ENCODE results near the gene PKHD1. TPM values are rescaled to one million over a fixed set of nuclear protein-coding genes. Genes with fewer than 3 reads are reported as not detected.
"Not testable (repeated sequence)": the region's sequence is repeated elsewhere in the genome, so short reads cannot be mapped to it uniquely, and the experiment has no call there.

PKHD1 gene
- total and polyA plus RNA-seq, 4 experiments from 2014 or later, result not detected

DNA sequence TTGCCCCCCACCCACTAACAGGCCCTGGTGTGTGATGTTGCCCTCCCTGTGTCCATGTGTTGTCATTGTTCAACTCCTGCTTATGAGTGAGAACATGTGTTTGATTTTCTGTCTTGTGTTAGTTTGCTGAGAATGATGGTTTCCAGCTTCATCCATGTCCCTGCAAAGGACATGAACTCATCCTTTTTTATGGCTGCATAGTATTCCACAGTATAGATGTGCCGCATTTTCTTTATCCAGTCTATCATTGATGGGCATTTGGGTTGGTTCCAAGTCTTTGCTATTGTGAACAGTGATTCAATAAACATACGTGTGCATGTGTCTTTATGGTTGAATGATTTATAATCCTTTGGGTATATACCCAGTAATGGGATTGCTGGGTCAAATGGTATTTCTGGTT lies 169.1 kb downstream of the PKHD1 start:
- intact Hi-C loops (cut with micrococcal nuclease); H3K27ac Mint-ChIP-seq; H3K36me3 ChIP-seq (ENCODE audit: insufficient read depth, low read length); H3K4me1 Mint-ChIP-seq; H3K27me3 Mint-ChIP-seq; H3K27ac ChIP-seq (ENCODE audit: low read depth, low read length); H3K27me3 ChIP-seq (ENCODE audit: insufficient read depth, low read length); H3K36me3 Mint-ChIP-seq; POLR2A ChIA-PET (ENCODE audit: partially characterized antibody); H3K4me3 ChIP-seq (ENCODE audit: low read length in 2 of 2); DNase-seq; H3K4me1 ChIP-seq (ENCODE audit: insufficient read depth, low read length); H3K9me3 ChIP-seq (ENCODE audit: control insufficient read depth in 1 of 2, low read length in 2 of 2); H3K4me3 Mint-ChIP-seq; CTCF ChIA-PET (ENCODE audit: partially characterized antibody): not testable (repeated sequence)
- H3K9me3 Mint-ChIP-seq, result peaks cover 0 to 37% (median 13%) of the 10 kb centered on the region in 8 donors

- Mint-ChIP-seq H3K27ac (no peak overlapping the region), H3K4me3 (no peak overlapping the region), H3K27me3 (peaks cover 2 to 5% of the 10 kb centered on the region in 2 donors), H3K9me3 (peaks cover 0 to 22% (median 4%) of the 10 kb centered on the region in 8 donors), H3K4me1 (no peaks in the 10 kb centered on the region), H3K36me3 (no peaks in the 10 kb centered on the region)
- no peak overlapping the region for H3K27ac ChIP-seq (ENCODE audit: low read depth, low read length)
- CTCF ChIA-PET (ENCODE audit: partially characterized antibody), result no interaction called here
- no peaks in the 10 kb centered on the region for H3K4me1 ChIP-seq (ENCODE audit: insufficient read depth, low read length)
- H3K4me3 ChIP-seq (ENCODE audit: low read length in 2 of 2), result no peak overlapping the region
- no peaks in the 10 kb centered on the region for H3K36me3 ChIP-seq (ENCODE audit: insufficient read depth, low read length)
- H3K27me3 ChIP-seq (ENCODE audit: insufficient read depth, low read length), result no peaks in the 10 kb centered on the region
- no peaks in the 10 kb centered on the region for H3K9me3 ChIP-seq (ENCODE audit: control insufficient read depth in 1 of 2, low read length in 2 of 2)
- intact Hi-C loops (cut with micrococcal nuclease), result no loop called here
- POLR2A ChIA-PET (ENCODE audit: partially characterized antibody), result no interaction called here
- DNase-seq, result no peak
Measured at GRCh38 chr6:51915098-51915497, 172.3 kb downstream of the PKHD1 start.

DNA sequence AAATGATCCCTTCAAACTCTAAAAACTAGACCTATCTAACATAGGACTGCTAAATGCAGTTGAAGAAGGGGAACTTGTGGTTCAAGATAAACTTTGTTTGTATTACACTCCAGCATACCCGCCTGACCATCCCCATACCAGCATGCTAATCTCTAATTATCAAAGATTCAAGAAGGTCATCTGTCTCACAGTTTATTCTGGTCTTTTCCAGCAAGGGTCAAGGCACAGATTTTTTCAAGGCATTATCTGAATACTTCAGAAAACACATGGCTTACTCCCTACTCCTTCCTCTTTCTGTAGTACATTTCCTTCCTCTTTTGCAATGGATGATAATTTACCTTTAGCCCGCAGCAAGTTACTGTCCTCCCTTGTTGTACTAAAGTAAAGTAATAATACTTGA lies 174.1 kb downstream of the PKHD1 start:
- no peak for DNase-seq
- ChIA-PET POLR2A (ENCODE audit: partially characterized antibody) (no interaction called here), CTCF (ENCODE audit: partially characterized antibody) (no interaction called here)
- no peak overlapping the region for H3K27ac ChIP-seq (ENCODE audit: low read depth, low read length)
- H3K36me3 Mint-ChIP-seq, result no peaks in the 10 kb centered on the region
- H3K27me3 ChIP-seq (ENCODE audit: insufficient read depth, low read length), result no peaks in the 10 kb centered on the region
- intact Hi-C loops (cut with micrococcal nuclease), result no loop called here
- H3K4me3 ChIP-seq (ENCODE audit: low read length in 2 of 2), result no peak overlapping the region
- peaks cover 0 to 5% (median 1%) of the 10 kb centered on the region in 8 donors for H3K9me3 Mint-ChIP-seq
- no peaks in the 10 kb centered on the region for H3K9me3 ChIP-seq (ENCODE audit: control insufficient read depth in 1 of 2, low read length in 2 of 2)
- no peaks in the 10 kb centered on the region for H3K36me3 ChIP-seq (ENCODE audit: insufficient read depth, low read length)
- H3K27me3 Mint-ChIP-seq, result peaks cover 2 to 6% of the 10 kb centered on the region in 2 donors
- H3K4me3 Mint-ChIP-seq, result no peak overlapping the region
- H3K27ac Mint-ChIP-seq, result no peak overlapping the region
- no peaks in the 10 kb centered on the region for H3K4me1 ChIP-seq (ENCODE audit: insufficient read depth, low read length)
- no peaks in the 10 kb centered on the region for H3K4me1 Mint-ChIP-seq

DNA sequence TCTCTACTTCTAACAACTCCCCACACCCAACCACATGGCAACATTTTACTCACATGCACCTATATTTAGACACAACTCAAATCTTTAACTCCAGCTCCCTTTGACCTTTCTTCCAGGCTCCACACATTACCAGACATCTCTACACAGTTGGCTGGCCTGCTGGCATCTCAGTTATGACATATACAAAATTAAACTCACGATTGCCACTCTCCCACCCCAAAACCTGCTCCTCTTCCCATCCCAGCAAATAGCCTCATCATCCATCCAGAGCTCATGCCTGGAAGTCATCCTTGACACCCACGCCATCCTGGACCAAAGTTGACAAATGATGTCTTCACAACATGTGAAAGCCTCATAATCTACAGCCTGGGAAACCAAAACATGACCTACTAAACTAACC lies 176.6 kb downstream of the PKHD1 start:
- CTCF ChIA-PET (ENCODE audit: partially characterized antibody), result no interaction called here
- no peaks in the 10 kb centered on the region for H3K27me3 ChIP-seq (ENCODE audit: insufficient read depth, low read length)
- H3K4me1 ChIP-seq (ENCODE audit: insufficient read depth, low read length), result no peaks in the 10 kb centered on the region
- no peaks in the 10 kb centered on the region for H3K36me3 ChIP-seq (ENCODE audit: insufficient read depth, low read length)
- Mint-ChIP-seq H3K27ac (no peak overlapping the region), H3K9me3 (peaks cover 0 to 2% (median 0%) of the 10 kb centered on the region in 8 donors), H3K36me3 (no peaks in the 10 kb centered on the region), H3K4me3 (no peak overlapping the region), H3K4me1 (no peaks in the 10 kb centered on the region), H3K27me3 (peaks cover 2 to 6% of the 10 kb centered on the region in 2 donors)
- intact Hi-C loops (cut with micrococcal nuclease), result no loop called here
- no peaks in the 10 kb centered on the region for H3K9me3 ChIP-seq (ENCODE audit: control insufficient read depth in 1 of 2, low read length in 2 of 2)
- H3K27ac ChIP-seq (ENCODE audit: low read depth, low read length), result no peak overlapping the region
- POLR2A ChIA-PET (ENCODE audit: partially characterized antibody), result no interaction called here
- no peak for DNase-seq
- no peak overlapping the region for H3K4me3 ChIP-seq (ENCODE audit: low read length in 2 of 2)

DNA sequence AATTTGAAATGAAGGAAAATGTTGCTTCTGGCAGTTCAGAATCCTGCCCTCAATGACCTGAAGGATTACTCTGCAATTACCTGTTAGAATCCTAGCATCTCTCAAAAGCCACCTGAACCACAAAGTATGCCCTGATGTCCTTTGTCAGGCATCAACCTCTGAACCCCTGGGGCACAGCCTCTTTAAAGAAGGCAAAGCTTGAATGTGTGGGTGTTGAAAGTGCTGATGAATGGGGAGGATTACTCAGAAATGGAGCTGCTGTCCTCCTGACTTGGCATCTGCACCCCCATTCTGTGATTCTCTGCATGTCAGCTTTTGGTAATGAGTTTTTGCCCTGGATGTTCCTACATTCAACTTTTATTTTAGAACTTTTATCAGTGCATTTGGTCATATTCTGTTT lies 179.2 kb downstream of the PKHD1 start:
- CTCF ChIA-PET (ENCODE audit: partially characterized antibody), result no interaction called here
- H3K4me1 ChIP-seq (ENCODE audit: insufficient read depth, low read length), result no peaks in the 10 kb centered on the region
- no peaks in the 10 kb centered on the region for H3K36me3 Mint-ChIP-seq
- H3K27ac Mint-ChIP-seq, result no peak overlapping the region
- peaks cover 2 to 5% of the 10 kb centered on the region in 2 donors for H3K27me3 Mint-ChIP-seq
- H3K27ac ChIP-seq (ENCODE audit: low read depth, low read length), result no peak overlapping the region
- intact Hi-C loops (cut with micrococcal nuclease), result no loop called here
- peaks cover 0 to 2% (median 0%) of the 10 kb centered on the region in 8 donors for H3K9me3 Mint-ChIP-seq
- no peak overlapping the region for H3K4me3 Mint-ChIP-seq
- POLR2A ChIA-PET (ENCODE audit: partially characterized antibody), result no interaction called here
- no peaks in the 10 kb centered on the region for H3K4me1 Mint-ChIP-seq
- H3K9me3 ChIP-seq (ENCODE audit: control insufficient read depth in 1 of 2, low read length in 2 of 2), result no peaks in the 10 kb centered on the region
- no peaks in the 10 kb centered on the region for H3K36me3 ChIP-seq (ENCODE audit: insufficient read depth, low read length)
- H3K27me3 ChIP-seq (ENCODE audit: insufficient read depth, low read length), result no peaks in the 10 kb centered on the region
- DNase-seq, result no peak
- no peak overlapping the region for H3K4me3 ChIP-seq (ENCODE audit: low read length in 2 of 2)

DNA sequence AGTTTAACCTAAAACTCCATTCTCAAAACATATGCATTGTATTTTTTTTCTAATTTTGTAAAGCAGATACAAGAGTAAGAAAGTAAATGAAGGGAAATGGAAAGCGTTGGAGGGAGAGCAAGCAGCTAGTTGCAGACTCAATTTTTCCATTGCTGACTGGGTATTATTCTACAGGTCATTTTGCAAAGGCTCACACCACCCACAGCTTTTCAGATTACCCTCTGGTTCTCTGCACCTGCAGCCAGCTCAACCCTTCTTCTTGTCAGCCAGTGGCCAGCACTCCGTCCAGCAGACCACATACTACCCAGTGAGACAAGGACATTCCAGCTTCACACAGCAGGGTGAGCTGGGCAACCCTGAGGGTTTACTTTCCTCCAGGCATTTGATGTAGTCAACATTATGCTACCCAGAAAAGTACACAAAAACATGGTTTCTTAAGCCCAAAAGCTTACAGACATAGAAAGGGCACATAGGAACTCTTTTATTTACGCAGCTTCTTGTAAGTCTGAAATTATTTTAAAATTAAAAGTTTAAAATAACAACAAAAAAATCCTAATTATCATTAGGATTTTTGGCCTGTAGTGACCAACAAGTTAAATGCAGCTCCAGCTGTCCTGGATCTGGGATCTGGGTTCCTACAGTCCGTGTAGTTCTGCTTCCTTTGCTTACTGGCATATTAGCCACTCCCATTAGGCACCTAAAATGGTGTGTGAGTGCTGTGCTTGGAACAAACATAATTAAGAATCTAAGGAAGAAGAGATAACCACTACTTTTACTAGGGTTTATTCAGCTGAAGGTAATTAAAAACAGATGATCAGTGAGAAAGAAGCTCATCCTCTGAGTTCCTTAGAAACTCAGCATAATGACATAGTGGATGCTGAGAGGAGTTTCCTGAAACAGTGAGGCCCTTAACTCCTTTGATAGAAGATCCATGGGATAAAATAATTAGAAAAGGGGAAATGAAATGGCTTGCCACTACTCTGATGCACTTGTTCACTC lies 185.3 kb downstream of the PKHD1 start:
- Histone ChIP-seq H3K27ac (ENCODE audit: low read depth, low read length) (no peak overlapping the region), H3K4me3 (ENCODE audit: low read length in 2 of 2) (no peak overlapping the region), H3K27me3 (ENCODE audit: insufficient read depth, low read length) (no peaks in the 10 kb centered on the region), H3K36me3 (ENCODE audit: insufficient read depth, low read length) (no peaks in the 10 kb centered on the region), H3K9me3 (ENCODE audit: control insufficient read depth in 1 of 2, low read length in 2 of 2) (no peaks in the 10 kb centered on the region), H3K4me1 (ENCODE audit: insufficient read depth, low read length) (no peaks in the 10 kb centered on the region)
- no peak overlapping the region for H3K4me3 Mint-ChIP-seq
- CTCF ChIA-PET (ENCODE audit: partially characterized antibody), result no interaction called here
- POLR2A ChIA-PET (ENCODE audit: partially characterized antibody), result no interaction called here
- no peak overlapping the region for H3K27ac Mint-ChIP-seq
- H3K9me3 Mint-ChIP-seq, result peaks cover 0 to 5% (median 0%) of the 10 kb centered on the region in 8 donors
- no peak for DNase-seq
- intact Hi-C loops (cut with micrococcal nuclease), result no loop called here
- no peaks in the 10 kb centered on the region for H3K27me3 Mint-ChIP-seq
- H3K4me1 Mint-ChIP-seq, result no peaks in the 10 kb centered on the region
- no peaks in the 10 kb centered on the region for H3K36me3 Mint-ChIP-seq

- H3K4me1 ChIP-seq (ENCODE audit: insufficient read depth, low read length), result no peaks in the 10 kb centered on the region
- H3K4me3 ChIP-seq (ENCODE audit: low read length in 2 of 2), result no peak overlapping the region
- CTCF ChIA-PET (ENCODE audit: partially characterized antibody), result no interaction called here
- H3K27ac ChIP-seq (ENCODE audit: low read depth, low read length), result no peak overlapping the region
- H3K27me3 ChIP-seq (ENCODE audit: insufficient read depth, low read length), result no peaks in the 10 kb centered on the region
- intact Hi-C loops (cut with micrococcal nuclease), result no loop called here
- H3K4me3 Mint-ChIP-seq, result no peak overlapping the region
- H3K27me3 Mint-ChIP-seq, result peaks cover 0 to 3% of the 10 kb centered on the region in 2 donors
- peaks cover 0 to 8% (median 0%) of the 10 kb centered on the region in 8 donors for H3K9me3 Mint-ChIP-seq
- no peak for DNase-seq
- H3K9me3 ChIP-seq (ENCODE audit: control insufficient read depth in 1 of 2, low read length in 2 of 2), result no peaks in the 10 kb centered on the region
- POLR2A ChIA-PET (ENCODE audit: partially characterized antibody), result no interaction called here
- H3K36me3 ChIP-seq (ENCODE audit: insufficient read depth, low read length), result no peaks in the 10 kb centered on the region
- no peak overlapping the region for H3K27ac Mint-ChIP-seq
- no peaks in the 10 kb centered on the region for H3K36me3 Mint-ChIP-seq
- H3K4me1 Mint-ChIP-seq, result no peaks in the 10 kb centered on the region
Measured at GRCh38 chr6:51893366-51893765, 194.0 kb downstream of the PKHD1 start.
